Measurements from ENCODE around the gene ULBP1. TPM values are rescaled to one million over a fixed set of nuclear protein-coding genes. Genes with fewer than 3 reads are reported as not detected.
"Not testable (repeated sequence)": the region's sequence is repeated elsewhere in the genome, so short reads cannot be mapped to it uniquely, and the experiment has no call there.

ULBP1 gene
- total RNA-seq, 1 experiment from 2014 or later, result not detected

DNA sequence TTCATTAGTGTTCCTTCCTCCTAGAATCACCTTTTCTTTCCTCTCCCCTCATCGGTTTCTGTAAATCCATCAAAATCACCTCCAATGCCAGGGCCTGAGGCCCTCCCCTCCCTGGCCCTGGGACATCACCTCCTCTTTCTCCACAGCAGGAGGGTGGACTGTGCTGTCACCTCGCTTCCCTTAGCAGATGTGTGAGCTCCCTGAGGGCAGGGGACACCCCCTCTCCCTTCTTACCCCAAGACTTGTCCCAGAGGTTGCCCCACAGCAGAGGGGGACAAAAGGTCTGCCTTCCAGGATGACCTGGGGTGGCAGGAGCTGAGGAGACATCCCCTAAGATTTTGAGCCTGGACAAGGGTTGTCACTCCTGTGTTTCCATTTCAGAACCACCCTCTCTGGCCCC is 5.9 kb downstream of the ULBP1 start:
- BruUV-seq (replicated peaks), result no TSS peak
- H3K36me3 Mint-ChIP-seq (ENCODE audit: insufficient read depth, unreplicated experiment), result no peaks in the 10 kb centered on the region
- POLR2A ChIA-PET, result no interaction called here
- TF ChIP-seq, protein P1, sequence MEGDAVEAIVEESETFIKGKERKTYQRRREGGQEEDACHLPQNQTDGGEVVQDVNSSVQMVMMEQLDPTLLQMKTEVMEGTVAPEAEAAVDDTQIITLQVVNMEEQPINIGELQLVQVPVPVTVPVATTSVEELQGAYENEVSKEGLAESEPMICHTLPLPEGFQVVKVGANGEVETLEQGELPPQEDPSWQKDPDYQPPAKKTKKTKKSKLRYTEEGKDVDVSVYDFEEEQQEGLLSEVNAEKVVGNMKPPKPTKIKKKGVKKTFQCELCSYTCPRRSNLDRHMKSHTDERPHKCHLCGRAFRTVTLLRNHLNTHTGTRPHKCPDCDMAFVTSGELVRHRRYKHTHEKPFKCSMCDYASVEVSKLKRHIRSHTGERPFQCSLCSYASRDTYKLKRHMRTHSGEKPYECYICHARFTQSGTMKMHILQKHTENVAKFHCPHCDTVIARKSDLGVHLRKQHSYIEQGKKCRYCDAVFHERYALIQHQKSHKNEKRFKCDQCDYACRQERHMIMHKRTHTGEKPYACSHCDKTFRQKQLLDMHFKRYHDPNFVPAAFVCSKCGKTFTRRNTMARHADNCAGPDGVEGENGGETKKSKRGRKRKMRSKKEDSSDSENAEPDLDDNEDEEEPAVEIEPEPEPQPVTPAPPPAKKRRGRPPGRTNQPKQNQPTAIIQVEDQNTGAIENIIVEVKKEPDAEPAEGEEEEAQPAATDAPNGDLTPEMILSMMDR (IDR thresholded peaks at IDR 0.05; ENCODE audit: unreplicated experiment), result no peak
- no peaks in the 10 kb centered on the region for H3K4me1 Mint-ChIP-seq (ENCODE audit: insufficient read depth, unreplicated experiment)
- no peak for DNase-seq (ENCODE audit: unreplicated experiment)
- no peaks in the 10 kb centered on the region for H3K9me3 Mint-ChIP-seq (ENCODE audit: unreplicated experiment)
- H3K27me3 Mint-ChIP-seq (ENCODE audit: insufficient read depth, unreplicated experiment), result peaks cover 21% of the 10 kb centered on the region
- CTCF ChIA-PET, result no interaction called here
- H3K27ac Mint-ChIP-seq (ENCODE audit: low read depth, unreplicated experiment), result no peak overlapping the region
- intact Hi-C loops (cut with micrococcal nuclease), result no loop called here
- H3K4me3 Mint-ChIP-seq (ENCODE audit: unreplicated experiment), result no peak overlapping the region

DNA sequence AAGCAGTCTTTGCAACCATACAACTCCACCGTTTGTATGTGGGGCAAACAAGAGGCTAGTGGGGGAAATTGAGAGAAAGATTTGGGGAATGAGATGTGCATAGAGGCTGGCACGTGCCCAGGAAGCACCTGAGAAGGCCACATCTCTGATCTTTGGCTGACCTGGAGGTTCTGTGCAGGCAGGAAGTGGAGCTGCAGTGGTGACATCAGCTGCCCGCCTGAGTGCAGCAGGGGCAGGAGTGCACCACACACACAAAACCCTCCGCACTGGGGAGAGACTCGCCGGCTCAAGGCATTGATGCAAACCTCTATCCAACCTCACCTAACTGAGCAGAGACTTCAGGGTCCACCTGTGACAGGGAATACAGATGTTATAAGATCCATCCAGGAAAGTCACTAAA is 10.7 kb downstream of the ULBP1 start:
- intact Hi-C loops (cut with micrococcal nuclease); DNase-seq (ENCODE audit: unreplicated experiment); H3K4me1 Mint-ChIP-seq (ENCODE audit: insufficient read depth, unreplicated experiment); H3K36me3 Mint-ChIP-seq (ENCODE audit: insufficient read depth, unreplicated experiment); BruUV-seq (replicated peaks); H3K4me3 Mint-ChIP-seq (ENCODE audit: unreplicated experiment); H3K27ac Mint-ChIP-seq (ENCODE audit: low read depth, unreplicated experiment); POLR2A ChIA-PET; H3K9me3 Mint-ChIP-seq (ENCODE audit: unreplicated experiment): not testable (repeated sequence)
- CTCF ChIA-PET, result interaction anchor here (0.6 kb wide), 1 partner anchor 76 kb away, joined by 4 read pairs; no protein-coding TSS in a partner anchor
- H3K27me3 Mint-ChIP-seq (ENCODE audit: insufficient read depth, unreplicated experiment), result peaks cover 52% of the 10 kb centered on the region

DNA sequence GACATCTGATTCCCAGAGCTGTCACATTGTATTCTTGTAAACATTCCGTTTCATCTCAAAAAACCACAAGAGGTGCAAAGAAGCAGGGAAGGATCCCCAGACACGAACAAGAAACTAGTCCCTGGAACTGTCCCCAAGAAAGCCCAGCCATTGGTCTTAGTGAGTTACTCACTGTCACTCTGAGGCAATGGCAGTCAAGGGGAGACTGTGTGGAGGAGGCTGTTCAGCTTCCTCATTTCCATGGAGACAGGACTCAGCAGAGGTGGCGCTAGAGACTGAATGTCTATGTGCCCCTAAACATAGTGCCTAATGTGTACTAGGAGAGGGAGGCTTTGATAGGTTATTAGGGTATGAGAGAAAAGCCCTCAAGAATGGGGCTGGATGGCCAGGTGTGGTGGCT is 11.1 kb downstream of the ULBP1 start:
- no peaks in the 10 kb centered on the region for H3K9me3 Mint-ChIP-seq (ENCODE audit: unreplicated experiment)
- no TSS peak for BruUV-seq (replicated peaks)
- no peak overlapping the region for H3K27ac Mint-ChIP-seq (ENCODE audit: low read depth, unreplicated experiment)
- POLR2A ChIA-PET, result no interaction called here
- intact Hi-C loops (cut with micrococcal nuclease), result no loop called here
- no peak for DNase-seq (ENCODE audit: unreplicated experiment)
- H3K4me3 Mint-ChIP-seq (ENCODE audit: unreplicated experiment), result no peak overlapping the region
- CTCF ChIA-PET, result no interaction called here
- TF ChIP-seq, protein P1 (IDR thresholded peaks at IDR 0.05; ENCODE audit: unreplicated experiment), result no peak
- peaks cover 53% of the 10 kb centered on the region for H3K27me3 Mint-ChIP-seq (ENCODE audit: insufficient read depth, unreplicated experiment)
- no peaks in the 10 kb centered on the region for H3K36me3 Mint-ChIP-seq (ENCODE audit: insufficient read depth, unreplicated experiment)
- no peaks in the 10 kb centered on the region for H3K4me1 Mint-ChIP-seq (ENCODE audit: insufficient read depth, unreplicated experiment)

- TF ChIP-seq, protein P1 (IDR thresholded peaks at IDR 0.05; ENCODE audit: unreplicated experiment), result no peak
- Mint-ChIP-seq H3K4me3 (ENCODE audit: unreplicated experiment) (no peak overlapping the region), H3K27ac (ENCODE audit: low read depth, unreplicated experiment) (no peak overlapping the region), H3K27me3 (ENCODE audit: insufficient read depth, unreplicated experiment) (peaks cover 47% of the 10 kb centered on the region), H3K36me3 (ENCODE audit: insufficient read depth, unreplicated experiment) (no peaks in the 10 kb centered on the region), H3K4me1 (ENCODE audit: insufficient read depth, unreplicated experiment) (no peaks in the 10 kb centered on the region), H3K9me3 (ENCODE audit: unreplicated experiment) (no peaks in the 10 kb centered on the region)
- CTCF ChIA-PET, result no interaction called here
- intact Hi-C loops (cut with micrococcal nuclease), result no loop called here
- POLR2A ChIA-PET, result no interaction called here
- DNase-seq (ENCODE audit: unreplicated experiment), result no peak
- no TSS peak for BruUV-seq (replicated peaks)
Observed at GRCh38 chr6:149975400-149975799, 11.7 kb downstream of the ULBP1 start.

- no peak for DNase-seq (ENCODE audit: unreplicated experiment)
- no peak overlapping the region for H3K4me3 Mint-ChIP-seq (ENCODE audit: unreplicated experiment)
- ChIA-PET CTCF (no interaction called here), POLR2A (no interaction called here)
- no peaks in the 10 kb centered on the region for H3K4me1 Mint-ChIP-seq (ENCODE audit: insufficient read depth, unreplicated experiment)
- no peaks in the 10 kb centered on the region for H3K9me3 Mint-ChIP-seq (ENCODE audit: unreplicated experiment)
- BruUV-seq (replicated peaks), result no TSS peak
- TF ChIP-seq, protein P1 (IDR thresholded peaks at IDR 0.05; ENCODE audit: unreplicated experiment), result no peak
- H3K27ac Mint-ChIP-seq (ENCODE audit: low read depth, unreplicated experiment), result no peak overlapping the region
- peaks cover 56% of the 10 kb centered on the region for H3K27me3 Mint-ChIP-seq (ENCODE audit: insufficient read depth, unreplicated experiment)
- intact Hi-C loops (cut with micrococcal nuclease), result no loop called here
- no peaks in the 10 kb centered on the region for H3K36me3 Mint-ChIP-seq (ENCODE audit: insufficient read depth, unreplicated experiment)
Observed at GRCh38 chr6:149977221-149977620, 13.5 kb downstream of the ULBP1 start.

Data from MCF 10A (cell line).